GM23338 (cell line): ENCODE data around the gene GRAMD4.

Experiments
- CTCF ChIP-seq, 2 experiments: fragments of 200-600 bp in 1 of 2; sonication (generic) in 1 of 2; conservative IDR thresholded peaks; 2 replicates each; pipeline versions ENCODE4 v1.5.1 to v1.6.1; 2016 to 2017; ENCODE audit warnings: antibody characterized with exemption in 2 of 2, low read depth in 2 of 2, mild to moderate bottlenecking in 2 of 2, moderate library complexity in 1 of 2
- ETS1 ChIP-seq: IDR thresholded peaks from 2 replicates; pipeline ENCODE4 v1.6.1; 2016; ENCODE audit warnings: antibody characterized with exemption
- EZH2 ChIP-seq: fragments of 200-600 bp; sonication (generic); IDR thresholded peaks from one replicate; pipeline ENCODE4 v1.8.0; 2017; ENCODE audit warnings: antibody characterized with exemption, mild to moderate bottlenecking, low read depth; ENCODE audit not compliant: unreplicated experiment
- EZH2phosphoT487 ChIP-seq: fragments of 200-600 bp; sonication (generic); IDR thresholded peaks from one replicate; pipeline ENCODE4 v1.8.1; 2018; ENCODE audit warnings: antibody characterized with exemption; ENCODE audit not compliant: unreplicated experiment
- POLR2AphosphoS5 ChIP-seq: IDR thresholded peaks from 2 replicates; pipeline ENCODE4 v1.6.1; 2016; ENCODE audit warnings: antibody characterized with exemption, low read depth
- REST ChIP-seq: IDR thresholded peaks from one replicate; pipeline ENCODE4 v1.6.1; 2018; ENCODE audit warnings: antibody characterized with exemption; ENCODE audit not compliant: unreplicated experiment

GRCh38 chr22:46726066-46726985, 106.1 kb downstream of the GRAMD4 start:
- TF ChIP-seq REST (no peak), CTCF (conservative IDR thresholded peaks at IDR 0.05; ENCODE audit: low read depth in 2 of 2) (no peak), EZH2 (no peak), POLR2AphosphoS5 (no peak), ETS1 (no peak), EZH2phosphoT487 (no peak)
